ENCODE data around the gene EPHA4. TPM values are rescaled to one million over a fixed set of nuclear protein-coding genes. Genes with fewer than 3 reads are reported as not detected.

The EPHA4 gene
- total RNA-seq, 1 donor from 2014 or later: 30.1 TPM

DNA sequence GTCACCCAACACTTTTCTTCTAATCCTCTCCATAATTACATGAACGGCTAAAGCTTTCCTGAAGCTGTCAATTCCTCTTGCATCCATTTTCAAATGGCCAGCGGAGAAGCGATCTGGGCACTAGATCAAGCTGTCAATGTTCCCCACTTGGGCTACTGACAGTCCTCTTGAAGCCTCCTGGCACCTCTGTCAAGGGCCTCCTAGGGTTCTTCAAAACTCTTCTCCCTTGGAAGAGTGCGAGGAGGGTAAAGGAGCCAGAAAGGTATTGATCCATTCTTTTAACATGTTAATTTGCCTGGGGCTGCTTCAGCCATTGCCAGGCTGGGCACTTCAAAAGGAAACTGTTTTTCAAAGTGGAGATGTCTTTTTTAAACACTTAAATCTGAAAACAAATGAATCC is 19.8 kb downstream of the EPHA4 start:
- H3K9ac ChIP-seq (ENCODE audit: low read length): no peak overlapping the region
- no peaks in the 10 kb centered on the region for H3K9me3 ChIP-seq (ENCODE audit: insufficient read depth, low read depth, low read length)
- H3K27ac ChIP-seq (ENCODE audit: low read depth, low read length): no peak overlapping the region
- Mint-ChIP-seq H3K4me3 (ENCODE audit: unreplicated experiment) (no peak overlapping the region), H3K36me3 (ENCODE audit: low read depth, unreplicated experiment) (peaks cover 5% of the 10 kb centered on the region), H3K9me3 (ENCODE audit: unreplicated experiment) (peaks cover 4% of the 10 kb centered on the region), H3K27ac (ENCODE audit: unreplicated experiment) (peak overlapping the region; percentile 20), H3K27me3 (ENCODE audit: low read depth, unreplicated experiment) (no peaks in the 10 kb centered on the region), H3K4me1 (ENCODE audit: low read depth, unreplicated experiment) (peaks cover 20% of the 10 kb centered on the region)
- no peak overlapping the region for H3K4me3 ChIP-seq (ENCODE audit: insufficient read depth, low read depth, low read length)
- TF ChIP-seq EZH2 (IDR thresholded peaks at IDR 0.05; ENCODE audit: insufficient read depth, low read length) (no peak), CTCF (IDR thresholded peaks at IDR 0.05; ENCODE audit: insufficient read depth, low read depth, low read length) (no peak)
- no peaks in the 10 kb centered on the region for H3K4me1 ChIP-seq (ENCODE audit: insufficient read depth, low read length)
- H4K20me1 ChIP-seq (ENCODE audit: insufficient read depth, low read length): no peaks in the 10 kb centered on the region
- no peak for DNase-seq (ENCODE audit: low read depth)
- H3K4me2 ChIP-seq (ENCODE audit: low read length): no peak overlapping the region
- H3K79me2 ChIP-seq (ENCODE audit: insufficient read depth, low read length): peaks cover 3% of the 10 kb centered on the region
- H2AFZ ChIP-seq (ENCODE audit: low read depth, low read length): peak overlapping the region; percentile 19
- H3K36me3 ChIP-seq (ENCODE audit: insufficient read depth, low read length): no peaks in the 10 kb centered on the region
- no peaks in the 10 kb centered on the region for H3K27me3 ChIP-seq (ENCODE audit: insufficient read depth, low read length)
- FAIRE-seq: no peak

GRCh38 chr2:221551864-221552263 is 20.2 kb downstream of the EPHA4 start:
- no peaks in the 10 kb centered on the region for H4K20me1 ChIP-seq (ENCODE audit: insufficient read depth, low read length)
- no peak overlapping the region for H3K4me3 ChIP-seq (ENCODE audit: insufficient read depth, low read depth, low read length)
- H3K9me3 Mint-ChIP-seq (ENCODE audit: unreplicated experiment): peaks cover 4% of the 10 kb centered on the region
- H3K79me2 ChIP-seq (ENCODE audit: insufficient read depth, low read length): peaks cover under 1% of the 10 kb centered on the region
- no peak for FAIRE-seq
- no peaks in the 10 kb centered on the region for H3K27me3 Mint-ChIP-seq (ENCODE audit: low read depth, unreplicated experiment)
- no peaks in the 10 kb centered on the region for H3K9me3 ChIP-seq (ENCODE audit: insufficient read depth, low read depth, low read length)
- no peaks in the 10 kb centered on the region for H3K4me1 ChIP-seq (ENCODE audit: insufficient read depth, low read length)
- no peaks in the 10 kb centered on the region for H3K36me3 ChIP-seq (ENCODE audit: insufficient read depth, low read length)
- H3K27ac ChIP-seq (ENCODE audit: low read depth, low read length): no peak overlapping the region
- H3K36me3 Mint-ChIP-seq (ENCODE audit: low read depth, unreplicated experiment): peaks cover 5% of the 10 kb centered on the region
- no peak overlapping the region for H3K9ac ChIP-seq (ENCODE audit: low read length)
- no peak overlapping the region for H3K27ac Mint-ChIP-seq (ENCODE audit: unreplicated experiment)
- no peak overlapping the region for H3K4me2 ChIP-seq (ENCODE audit: low read length)
- peaks cover 20% of the 10 kb centered on the region for H3K4me1 Mint-ChIP-seq (ENCODE audit: low read depth, unreplicated experiment)
- no peak for DNase-seq (ENCODE audit: low read depth)
- no peak overlapping the region for H2AFZ ChIP-seq (ENCODE audit: low read depth, low read length)
- no peak overlapping the region for H3K4me3 Mint-ChIP-seq (ENCODE audit: unreplicated experiment)
- TF ChIP-seq CTCF (IDR thresholded peaks at IDR 0.05; ENCODE audit: insufficient read depth, low read depth, low read length) (no peak), EZH2 (IDR thresholded peaks at IDR 0.05; ENCODE audit: insufficient read depth, low read length) (no peak)
- H3K27me3 ChIP-seq (ENCODE audit: insufficient read depth, low read length): no peaks in the 10 kb centered on the region

GRCh38 chr2:221549143-221549542 is 23.0 kb downstream of the EPHA4 start:
- Histone ChIP-seq H2AFZ (ENCODE audit: low read depth, low read length) (no peak overlapping the region), H3K4me1 (ENCODE audit: insufficient read depth, low read length) (no peaks in the 10 kb centered on the region), H3K4me2 (ENCODE audit: low read length) (no peak overlapping the region), H4K20me1 (ENCODE audit: insufficient read depth, low read length) (no peaks in the 10 kb centered on the region), H3K4me3 (ENCODE audit: insufficient read depth, low read depth, low read length) (no peak overlapping the region), H3K79me2 (ENCODE audit: insufficient read depth, low read length) (no peaks in the 10 kb centered on the region), H3K27ac (ENCODE audit: low read depth, low read length) (no peak overlapping the region), H3K36me3 (ENCODE audit: insufficient read depth, low read length) (no peaks in the 10 kb centered on the region), H3K9me3 (ENCODE audit: insufficient read depth, low read depth, low read length) (no peaks in the 10 kb centered on the region), H3K27me3 (ENCODE audit: insufficient read depth, low read length) (no peaks in the 10 kb centered on the region), H3K9ac (ENCODE audit: low read length) (no peak overlapping the region)
- no peak overlapping the region for H3K4me3 Mint-ChIP-seq (ENCODE audit: unreplicated experiment)
- H3K36me3 Mint-ChIP-seq (ENCODE audit: low read depth, unreplicated experiment): peaks cover 7% of the 10 kb centered on the region
- H3K27ac Mint-ChIP-seq (ENCODE audit: unreplicated experiment): no peak overlapping the region
- peak; percentile 20 for FAIRE-seq
- peak; percentile 72 for DNase-seq (ENCODE audit: low read depth)
- H3K27me3 Mint-ChIP-seq (ENCODE audit: low read depth, unreplicated experiment): no peaks in the 10 kb centered on the region
- peaks cover 4% of the 10 kb centered on the region for H3K9me3 Mint-ChIP-seq (ENCODE audit: unreplicated experiment)
- TF ChIP-seq EZH2 (IDR thresholded peaks at IDR 0.05; ENCODE audit: insufficient read depth, low read length) (no peak), CTCF (IDR thresholded peaks at IDR 0.05; ENCODE audit: insufficient read depth, low read depth, low read length) (no peak)
- peaks cover 4% of the 10 kb centered on the region for H3K4me1 Mint-ChIP-seq (ENCODE audit: low read depth, unreplicated experiment)
